HepG2 (cell line): ENCODE results near the gene DEFB131B. TPM values are rescaled to one million over a fixed set of nuclear protein-coding genes. Genes with fewer than 3 reads are reported as not detected.
A peak's percentile ranks its signal among the peaks of the same experiment; 100 is the strongest.

ENCODE experiments used
- ARID4A ChIP-seq: sonication (generic); formaldehyde crosslinking; IDR thresholded peaks from 2 replicates; pipeline ENCODE4 v1.5.0; 2020; ENCODE audit warnings: mild to moderate bottlenecking, missing genetic modification reagents, borderline replicate concordance
- ATF7-NPFF ChIP-seq: sonication (generic); formaldehyde crosslinking; IDR thresholded peaks from 2 replicates; pipeline ENCODE4 v1.8.1; 2023; ENCODE audit warnings: mild to moderate bottlenecking, low read depth, missing genetic modification reagents, moderate library complexity
- BCL3 ChIP-seq: sonication (generic); formaldehyde crosslinking; IDR thresholded peaks from 2 replicates; pipeline ENCODE4 v1.5.1; 2020; ENCODE audit warnings: mild to moderate bottlenecking, missing genetic modification reagents, moderate library complexity
- FOXP4 ChIP-seq: sonication (generic); formaldehyde crosslinking; IDR thresholded peaks from 2 replicates; pipeline ENCODE4 v1.4.0; 2020; ENCODE audit warnings: missing genetic modification reagents
- HNF1B ChIP-seq: sonication (generic); formaldehyde crosslinking; IDR thresholded peaks from 2 replicates; pipeline ENCODE4 v1.5.1; 2020; ENCODE audit warnings: mild to moderate bottlenecking, moderate library complexity, missing genetic modification reagents
- NCOA1 ChIP-seq: sonication (generic); formaldehyde crosslinking; IDR thresholded peaks from 2 replicates; pipeline ENCODE4 v1.9.0; 2021; ENCODE audit warnings: missing genetic modification reagents
- PHF8 ChIP-seq: sonication (generic); formaldehyde crosslinking; IDR thresholded peaks from 2 replicates; pipeline ENCODE4 v1.5.0; 2020; ENCODE audit warnings: missing genetic modification reagents
- PTBP1 ChIP-seq: fragments of 200-400 bp; formaldehyde crosslinking; IDR thresholded peaks from 2 replicates; pipeline ENCODE4 v1.6.1; 2018; ENCODE audit warnings: low read length, low read depth; ENCODE audit not compliant: poor library complexity, severe bottlenecking
- TBP ChIP-seq: sonication (generic); formaldehyde crosslinking; IDR thresholded peaks from 2 replicates; pipeline ENCODE4 v1.5.0; 2020; ENCODE audit warnings: missing genetic modification reagents
- USF2 ChIP-seq, 2 experiments: sonication (generic) in 1 of 2; formaldehyde crosslinking in 1 of 2; IDR thresholded peaks; 2 replicates each; pipeline versions ENCODE4 v1.5.1 to v1.6.1; 2011 to 2020; ENCODE audit warnings: borderline replicate concordance in 1 of 2, low read depth in 1 of 2, low read length in 1 of 2, mild to moderate bottlenecking in 1 of 2, missing genetic modification reagents in 1 of 2, moderate library complexity in 1 of 2
- ZC3H4 ChIP-seq: sonication (generic); formaldehyde crosslinking; IDR thresholded peaks from 2 replicates; pipeline ENCODE4 v1.4.0; 2020; ENCODE audit warnings: missing genetic modification reagents, borderline replicate concordance
- ZNF557 ChIP-seq: sonication (generic); formaldehyde crosslinking; IDR thresholded peaks from 2 replicates; pipeline ENCODE4 v1.4.0; 2020; ENCODE audit warnings: missing genetic modification reagents
- ZNF839 ChIP-seq: sonication (generic); formaldehyde crosslinking; IDR thresholded peaks from 2 replicates; pipeline ENCODE4 v1.4.0; 2020; ENCODE audit warnings: missing genetic modification reagents, mild to moderate bottlenecking, borderline replicate concordance
- polyA plus RNA-seq, 8 experiments: library from polyadenylated mRNA; depleted of rRNA in 3 of 8; stranded (reverse) in 7 of 8; unstranded in 1 of 8; fragments of >200 nt; fragmentation: Illumina TruSeq in 4 of 8; extraction: Trizol in 4 of 8; gene quantifications; 2 replicates each; pipeline versions ENCODE4 v1.2.1 to v1.2.3, GENCODE V29; 2011 to 2016; ENCODE audit warnings: low read depth in 4 of 8, missing spikeins in 1 of 8, mixed read lengths in 1 of 8; ENCODE audit not compliant: insufficient read depth in 1 of 8
- total RNA-seq, 5 experiments: library from RNA; depleted of rRNA; stranded (reverse); fragments of >200 nt; fragmentation: Illumina TruSeq; extraction: Trizol; gene quantifications; 2 replicates each; pipeline ENCODE4 v1.2.3, GENCODE V29; 2016; ENCODE audit warnings: low read depth in 1 of 5

DEFB131B gene
- total and polyA plus RNA-seq, 2 of the 13 experiments (the other 11 are each of a cell fraction or from before 2014, with no cell fraction given): not detected

- TF ChIP-seq ARID4A (CRISPR knock-in tag): 0 out of 2 replicates have a peak, but pooled peaks have one; percentile 83
- TF ChIP-seq PHF8 (CRISPR knock-in tag): peak; percentile 63
- TF ChIP-seq FOXP4 (CRISPR knock-in tag): no peak; the same call in 1 of the 2 replicates
- TF ChIP-seq ZC3H4 (CRISPR knock-in tag): no peak
- TF ChIP-seq ZNF839 (CRISPR knock-in tag): peak; percentile 100
- no peak for TF ChIP-seq HNF1B
- no peak for TF ChIP-seq TBP (CRISPR knock-in tag)
- TF ChIP-seq USF2 (IDR thresholded peaks at IDR 0.05; ENCODE audit: low read depth, low read length): no peak
- no peak for TF ChIP-seq USF2 (CRISPR knock-in tag; IDR thresholded peaks at IDR 0.05; ENCODE audit: borderline replicate concordance)
- TF ChIP-seq ATF7-NPFF (CRISPR knock-in tag): peak; percentile 47; the same call in 1 of the 2 replicates
- TF ChIP-seq BCL3 (CRISPR knock-in tag): no peak
- TF ChIP-seq NCOA1 (CRISPR knock-in tag): no peak
- no peak for TF ChIP-seq PTBP1
- no peak for TF ChIP-seq ZNF557 (CRISPR knock-in tag)
These were observed 49.8 kb downstream of the DEFB131B start, which contains the start of gene XNDC1N (continued) for GRCh38 chr11:71927820-71928736.
